CD14-positive monocyte (primary cell): ENCODE measurements around the gene ZNF79. TPM values are rescaled to one million over a fixed set of nuclear protein-coding genes. Genes with fewer than 3 reads are reported as not detected.

Experiments used
- DNase-seq, 3 donors: peaks; one replicate each; pipeline ENCODE4 v3.0.0-alpha.2; 2011 to 2022
- H2AFZ ChIP-seq: 2 replicates; pipeline ENCODE4 v1.6.0; 2012; ENCODE audit warnings: mild to moderate bottlenecking, low read depth, low read length, inconsistent platforms; ENCODE audit not compliant: insufficient read depth, poor library complexity, severe bottlenecking
- H3K27ac ChIP-seq, 2 donors: 1 replicate in 1 of 2; 2 replicates in 1 of 2; pipeline ENCODE4 v1.5.1; 2012 to 2013; ENCODE audit warnings: low read length in 2 of 2, control low read depth in 1 of 2, inconsistent platforms in 1 of 2, low read depth in 1 of 2, mild to moderate bottlenecking in 1 of 2
- H3K27me3 ChIP-seq, 2 donors: one replicate each; pipeline versions ENCODE4 v1.6.0 to v1.6.1; 2011 to 2013; ENCODE audit warnings: low read length in 2 of 2; ENCODE audit not compliant: control insufficient read depth in 2 of 2, insufficient read depth in 2 of 2
- H3K36me3 ChIP-seq, 2 donors: replicated peaks in 1 of 2; 1 replicate in 1 of 2; 2 replicates in 1 of 2; pipeline versions ENCODE4 v1.5.1 to v1.6.1; 2012 to 2013; ENCODE audit warnings: low read length in 2 of 2, control low read depth in 1 of 2, inconsistent platforms in 1 of 2, mild to moderate bottlenecking in 1 of 2; ENCODE audit not compliant: insufficient read depth in 2 of 2, control insufficient read depth in 1 of 2
- H3K4me1 ChIP-seq, 2 donors: 1 replicate in 1 of 2; 2 replicates in 1 of 2; pipeline versions ENCODE4 v1.5.1 to v1.6.1; 2012 to 2013; ENCODE audit warnings: low read length in 2 of 2, control low read depth in 1 of 2, inconsistent platforms in 1 of 2, mild to moderate bottlenecking in 1 of 2, moderate library complexity in 1 of 2; ENCODE audit not compliant: insufficient read depth in 2 of 2, control insufficient read depth in 1 of 2
- H3K4me2 ChIP-seq: replicated peaks from 2 replicates; pipeline ENCODE3; 2012; ENCODE audit warnings: low read length, moderate library complexity, mild to moderate bottlenecking; ENCODE audit not compliant: poor library complexity, severe bottlenecking; ENCODE audit errors: extremely low read depth
- H3K4me3 ChIP-seq, 3 experiments: fragments of 200-600 bp in 1 of 3; sonication (generic) in 1 of 3; replicated peaks in 1 of 3; 1 replicate in 2 of 3; 2 replicates in 1 of 3; pipeline ENCODE4 v1.5.1; 2011 to 2013; ENCODE audit warnings: low read length in 3 of 3, mild to moderate bottlenecking in 3 of 3, control low read depth in 2 of 3, low read depth in 2 of 3, inconsistent platforms in 1 of 3, moderate library complexity in 1 of 3
- H3K79me2 ChIP-seq: 2 replicates; pipeline ENCODE4 v1.6.0; 2012; ENCODE audit warnings: mild to moderate bottlenecking, control low read depth, inconsistent platforms, low read length, moderate library complexity; ENCODE audit not compliant: insufficient read depth
- H3K9ac ChIP-seq: 2 replicates; pipeline ENCODE4 v1.6.0; 2017; ENCODE audit warnings: low read length, mild to moderate bottlenecking; ENCODE audit not compliant: insufficient read depth, poor library complexity, severe bottlenecking
- H3K9me3 ChIP-seq, 2 donors: replicated peaks in 1 of 2; 1 replicate in 1 of 2; 2 replicates in 1 of 2; pipeline versions ENCODE4 v1.5.1 to v1.6.1; 2012 to 2013; ENCODE audit warnings: low read length in 2 of 2, control low read depth in 1 of 2; ENCODE audit not compliant: control insufficient read depth in 1 of 2, insufficient read depth in 1 of 2
- H4K20me1 ChIP-seq: 2 replicates; pipeline ENCODE4 v1.6.0; 2012; ENCODE audit warnings: mild to moderate bottlenecking, low read length, control low read depth, moderate library complexity; ENCODE audit not compliant: insufficient read depth
- H3K27ac Mint-ChIP-seq, 7 donors: one replicate each; pipeline ENCODE4 v1.8.0; 2020; ENCODE audit warnings: mild to moderate bottlenecking in 7 of 7, mixed read lengths in 7 of 7, moderate library complexity in 6 of 7, inconsistent platforms in 2 of 7
- H3K27me3 Mint-ChIP-seq, 3 donors: one replicate each; pipeline ENCODE4 v1.8.0; 2021 to 2022; ENCODE audit warnings: low read depth in 3 of 3, mild to moderate bottlenecking in 3 of 3, mixed read lengths in 3 of 3, moderate library complexity in 3 of 3, inconsistent platforms in 1 of 3
- H3K36me3 Mint-ChIP-seq, 2 donors: one replicate each; pipeline ENCODE4 v1.8.0; 2020; ENCODE audit warnings: mixed read lengths in 2 of 2, inconsistent platforms in 1 of 2, mild to moderate bottlenecking in 1 of 2
- H3K4me1 Mint-ChIP-seq: one replicate; pipeline ENCODE4 v1.8.0; 2020; ENCODE audit warnings: mild to moderate bottlenecking, mixed read lengths
- H3K4me3 Mint-ChIP-seq, 2 donors: one replicate each; pipeline ENCODE4 v1.8.0; 2020; ENCODE audit warnings: mild to moderate bottlenecking in 2 of 2, mixed read lengths in 2 of 2, moderate library complexity in 1 of 2
- H3K9me3 Mint-ChIP-seq, 7 donors: one replicate each; pipeline ENCODE4 v1.8.0; 2020 to 2022; ENCODE audit warnings: mixed read lengths in 7 of 7, mild to moderate bottlenecking in 6 of 7, moderate library complexity in 6 of 7, inconsistent platforms in 2 of 7
- WGBS: methylation state at CpG from one replicate; pipeline ENCODE4 v1.1.5; 2013; ENCODE audit warnings: missing lambda C conversion rate; ENCODE audit not compliant: insufficient coverage; 5-methylcytosine and 5-hydroxymethylcytosine counted together
- intact Hi-C, 2 donors: fragments of 100-400 bp; cut with micrococcal nuclease; formaldehyde crosslinking; loops; one replicate each; pipeline versions ENCODE4 v1.15.0 to v1.15.1; 2023
- polyA plus RNA-seq, 3 donors: library from polyadenylated mRNA; depleted of rRNA in 1 of 3; unstranded in 2 of 3; stranded (reverse) in 1 of 3; fragments of 300-500 nt in 2 of 3; fragments of >200 nt in 1 of 3; fragmentation: Illumina TruSeq in 2 of 3; gene quantifications; 1 replicate in 2 of 3; 2 replicates in 1 of 3; pipeline ENCODE4 v1.2.3, GENCODE V29; 2012 to 2021
- TF ChIP-seq, protein P1 (sequence below): fragments of 200-600 bp; IDR thresholded peaks from one replicate; pipeline ENCODE4 v1.8.0; 2022; ENCODE audit warnings: antibody characterized with exemption, mild to moderate bottlenecking

Gene ZNF79
- polyA plus RNA-seq, 3 donors, result 1.4 to 3.3 (median 2.0) TPM

DNA sequence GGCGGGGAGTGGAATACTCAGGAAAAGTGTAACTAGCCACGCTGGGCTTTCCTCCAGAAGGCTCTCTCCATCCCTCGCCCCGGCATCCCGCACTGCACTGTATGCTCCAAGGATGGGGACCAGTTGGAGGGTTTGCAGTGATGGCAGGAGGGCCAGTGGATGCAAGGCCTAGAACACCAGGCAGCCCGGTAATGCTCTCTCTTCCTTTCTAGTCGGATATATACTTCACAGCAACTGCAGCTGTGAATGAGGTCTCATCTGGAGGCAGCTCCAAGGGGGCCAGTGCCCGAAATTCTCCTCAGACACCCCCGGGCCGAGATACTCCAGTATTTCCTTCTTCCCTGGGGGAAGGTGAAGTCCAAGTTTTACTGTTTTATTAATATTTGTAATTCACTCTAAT lies 37.2 kb upstream of the ZNF79 start:
- peaks cover 7 to 12% (median 11%) of the 10 kb centered on the region in 3 donors for H3K27me3 Mint-ChIP-seq
- peaks cover 0 to 2% (median 0%) of the 10 kb centered on the region in 7 donors for H3K9me3 Mint-ChIP-seq

DNA sequence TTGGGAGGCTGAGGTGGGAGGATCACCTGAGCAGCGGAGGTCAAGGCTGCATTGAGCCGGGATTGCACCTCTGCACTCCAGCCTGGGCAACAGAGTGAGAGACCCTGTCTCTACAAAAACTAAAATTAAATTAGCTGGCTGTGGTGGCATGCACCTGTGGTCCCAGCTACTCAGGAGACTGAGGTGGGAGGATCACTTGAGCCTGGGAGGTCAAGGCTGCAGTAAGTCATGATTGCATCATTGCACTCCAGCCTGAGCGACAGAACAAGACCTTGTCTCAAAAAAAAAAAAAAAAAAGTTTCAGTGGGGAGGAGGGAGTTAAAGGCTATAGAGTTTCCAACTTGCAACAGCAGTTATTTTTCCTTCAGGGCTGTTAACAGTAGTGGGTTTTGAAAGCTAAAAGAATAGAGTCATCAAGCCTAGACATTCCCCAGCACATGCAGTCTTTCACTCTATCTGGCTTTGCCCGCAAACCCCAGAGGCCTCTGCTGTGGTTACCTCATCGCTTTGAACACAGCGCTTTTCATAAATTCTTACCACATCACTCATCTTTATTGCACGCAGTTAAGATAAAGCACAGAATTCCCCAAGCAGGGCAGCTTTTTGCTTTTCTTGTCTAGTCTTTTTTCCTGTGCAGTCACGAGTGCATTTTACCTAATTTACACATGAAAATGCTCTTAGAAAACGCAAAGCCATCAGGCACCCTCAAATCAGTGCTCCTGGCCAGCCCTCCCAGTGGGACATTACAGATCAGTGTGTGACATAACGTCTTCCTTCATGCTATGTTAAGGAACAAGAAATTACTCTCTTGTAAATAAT lies 35.9 kb upstream of the ZNF79 start:
- Histone ChIP-seq H2AFZ (peak overlapping the region; percentile 13), H3K27me3 (no peaks in the 10 kb centered on the region), H3K9me3 (no peaks in the 10 kb centered on the region), H3K27ac (no peak overlapping the region), H3K79me2 (no peaks in the 10 kb centered on the region), H3K9ac (no peak overlapping the region), H3K36me3 (no peaks in the 10 kb centered on the region), H3K4me1 (peaks cover 14 to 19% of the 10 kb centered on the region in 2 donors), H4K20me1 (no peaks in the 10 kb centered on the region), H3K4me2 (peak overlapping the region; percentile 3), H3K4me3 (peak overlapping the region in 1 of 3 experiments; percentile 14)
- peaks cover 7 to 12% (median 11%) of the 10 kb centered on the region in 3 donors for H3K27me3 Mint-ChIP-seq
- H3K4me1 Mint-ChIP-seq, result peaks cover 24% of the 10 kb centered on the region
- H3K36me3 Mint-ChIP-seq, result no peaks in the 10 kb centered on the region
- peak; percentile 51 to 74 (median 56) for DNase-seq
- intact Hi-C loops, result no loop called here
- peak overlapping the region in 6 of 7 donors; percentile 33 to 81 (median 64) for H3K27ac Mint-ChIP-seq
- 14% methylated on average over 7 of the region's 10 CpGs for WGBS
- peak overlapping the region in 1 of 2 donors; percentile 65 for H3K4me3 Mint-ChIP-seq
- TF ChIP-seq, protein P1, sequence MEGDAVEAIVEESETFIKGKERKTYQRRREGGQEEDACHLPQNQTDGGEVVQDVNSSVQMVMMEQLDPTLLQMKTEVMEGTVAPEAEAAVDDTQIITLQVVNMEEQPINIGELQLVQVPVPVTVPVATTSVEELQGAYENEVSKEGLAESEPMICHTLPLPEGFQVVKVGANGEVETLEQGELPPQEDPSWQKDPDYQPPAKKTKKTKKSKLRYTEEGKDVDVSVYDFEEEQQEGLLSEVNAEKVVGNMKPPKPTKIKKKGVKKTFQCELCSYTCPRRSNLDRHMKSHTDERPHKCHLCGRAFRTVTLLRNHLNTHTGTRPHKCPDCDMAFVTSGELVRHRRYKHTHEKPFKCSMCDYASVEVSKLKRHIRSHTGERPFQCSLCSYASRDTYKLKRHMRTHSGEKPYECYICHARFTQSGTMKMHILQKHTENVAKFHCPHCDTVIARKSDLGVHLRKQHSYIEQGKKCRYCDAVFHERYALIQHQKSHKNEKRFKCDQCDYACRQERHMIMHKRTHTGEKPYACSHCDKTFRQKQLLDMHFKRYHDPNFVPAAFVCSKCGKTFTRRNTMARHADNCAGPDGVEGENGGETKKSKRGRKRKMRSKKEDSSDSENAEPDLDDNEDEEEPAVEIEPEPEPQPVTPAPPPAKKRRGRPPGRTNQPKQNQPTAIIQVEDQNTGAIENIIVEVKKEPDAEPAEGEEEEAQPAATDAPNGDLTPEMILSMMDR, result no peak
- no peaks in the 10 kb centered on the region for H3K9me3 Mint-ChIP-seq

More for the DNA sequence above, 37.2 kb upstream of the ZNF79 start:
- Histone ChIP-seq H3K4me1 (peaks cover 14 to 15% of the 10 kb centered on the region in 2 donors), H3K4me2 (no peak overlapping the region), H3K9ac (no peak overlapping the region), H3K27me3 (no peaks in the 10 kb centered on the region), H2AFZ (no peak overlapping the region), H3K36me3 (no peaks in the 10 kb centered on the region), H4K20me1 (no peaks in the 10 kb centered on the region), H3K4me3 (no peak overlapping the region), H3K79me2 (no peaks in the 10 kb centered on the region), H3K9me3 (no peaks in the 10 kb centered on the region), H3K27ac (no peak overlapping the region)
- peaks cover 18% of the 10 kb centered on the region for H3K4me1 Mint-ChIP-seq
- WGBS, result 100% methylated on average over 1 of the region's 10 CpGs
- no peak overlapping the region for H3K27ac Mint-ChIP-seq
- no peak for DNase-seq
- intact Hi-C loops, result no loop called here
- H3K4me3 Mint-ChIP-seq, result no peak overlapping the region
- TF ChIP-seq, protein P1, result no peak
- H3K36me3 Mint-ChIP-seq, result no peaks in the 10 kb centered on the region
